Activated CD8-positive, alpha-beta T cell treated with anti-CD3 and anti-CD28 coated beads for 36 hours (primary cell): ENCODE results near the gene HHLA2. TPM values are rescaled to one million over a fixed set of nuclear protein-coding genes. Genes with fewer than 3 reads are reported as not detected.

Source experiments
- ATAC-seq: fragments of 200-7000 bp; cut with Tn5 transposase; one replicate; pipeline ENCODE4 v1.10.0; 2021; ENCODE audit warnings: mild to moderate bottlenecking, moderate library complexity
- CTCF ChIA-PET: fragments of 350-600 bp; sonication (Branson Sonifier 250); formaldehyde crosslinking; loops from one replicate; lab custom pipeline; 2021; ENCODE audit warnings: antibody characterized with exemption; lab: Charles Lee
- POLR2A ChIA-PET: fragments of 350-600 bp; sonication (Branson Sonifier 250); formaldehyde crosslinking; loops from one replicate; lab custom pipeline; 2021; ENCODE audit warnings: antibody characterized with exemption; lab: Charles Lee
- DNase-seq: peaks from one replicate; pipeline ENCODE4 v3.0.0-alpha.2; 2020
- H3K27ac Mint-ChIP-seq: one replicate; pipeline ENCODE4 v1.8.0; 2021; ENCODE audit warnings: mild to moderate bottlenecking, mixed read lengths
- H3K27me3 Mint-ChIP-seq: one replicate; pipeline ENCODE4 v1.8.0; 2021; ENCODE audit warnings: mixed read lengths
- H3K36me3 Mint-ChIP-seq: one replicate; pipeline ENCODE4 v1.8.0; 2021; ENCODE audit warnings: low read depth, mixed read lengths
- H3K4me1 Mint-ChIP-seq: one replicate; pipeline ENCODE4 v1.8.0; 2021; ENCODE audit warnings: low read depth, mixed read lengths
- H3K4me3 Mint-ChIP-seq: one replicate; pipeline ENCODE4 v1.8.0; 2021; ENCODE audit warnings: mild to moderate bottlenecking, moderate library complexity, mixed read lengths
- H3K9me3 Mint-ChIP-seq: one replicate; pipeline ENCODE4 v1.8.0; 2021; ENCODE audit warnings: mixed read lengths
- CTCF ChIP-seq: fragments of 200-600 bp; IDR thresholded peaks from one replicate; pipeline ENCODE4 v1.8.0; 2022; ENCODE audit warnings: antibody characterized with exemption, mild to moderate bottlenecking
- intact Hi-C: fragments of 100-400 bp; cut with micrococcal nuclease; formaldehyde crosslinking; loops from one replicate; pipeline ENCODE4 v1.10.0; 2022
- total RNA-seq, 2 experiments: library from RNA; stranded (reverse); gene quantifications; one replicate each; pipeline ENCODE4 v1.2.3, GENCODE V29; 2021

The HHLA2 gene
- total RNA-seq, 2 experiments from 2014 or later: 1.7 to 2.2 TPM

DNA sequence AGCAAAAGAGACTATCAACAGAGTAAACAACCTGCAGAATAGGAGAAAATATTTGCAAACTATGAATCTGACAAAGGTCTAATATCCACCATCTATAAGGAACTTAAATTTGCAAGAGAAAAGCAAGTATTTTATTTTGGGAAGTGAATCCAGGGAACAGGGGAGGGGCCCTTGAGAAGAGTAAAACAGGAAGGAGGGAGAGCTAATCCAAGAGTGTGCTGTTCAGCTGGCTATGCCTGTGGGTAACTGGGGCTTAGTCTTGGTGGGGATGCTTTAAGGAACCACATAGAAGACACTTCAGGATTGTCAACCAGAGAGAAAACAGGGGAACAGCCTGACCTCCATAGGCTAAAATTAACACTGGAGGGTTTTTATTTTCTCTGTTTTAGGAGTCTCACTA, 3.9 kb upstream of the HHLA2 start:
- H3K4me3 Mint-ChIP-seq: no peak overlapping the region
- ChIA-PET POLR2A (interaction anchor here (0.9 to 1.2 kb wide), 3 partner anchors 11 to 70 kb away, joined by 3 to 4 read pairs (median 3); partner anchors contain the start of gene IFT57), CTCF (interaction anchor here (0.8 to 2.2 kb wide), 4 partner anchors 10 to 68 kb away, joined by 3 to 8 read pairs (median 3); no protein-coding TSS in a partner anchor)
- H3K27me3 Mint-ChIP-seq: no peaks in the 10 kb centered on the region
- H3K9me3 Mint-ChIP-seq: peaks cover 6% of the 10 kb centered on the region
- DNase-seq (no peak), ATAC-seq (no peak)
- H3K4me1 Mint-ChIP-seq: peaks cover 61% of the 10 kb centered on the region
- H3K27ac Mint-ChIP-seq: peak overlapping the region; percentile 84
- intact Hi-C loops: loop anchor here (5.0 to 10.0 kb wide), 3 partner anchors 70 to 168 kb away; partner anchors contain the start of gene IFT57
- no peak for TF ChIP-seq CTCF
- H3K36me3 Mint-ChIP-seq: peaks cover 9% of the 10 kb centered on the region

- peak overlapping the region; percentile 48 for H3K4me3 Mint-ChIP-seq
- peaks cover 6% of the 10 kb centered on the region for H3K9me3 Mint-ChIP-seq
- no peaks in the 10 kb centered on the region for H3K27me3 Mint-ChIP-seq
- TF ChIP-seq CTCF: no peak
- CTCF ChIA-PET: interaction anchor here (0.9 to 2.2 kb wide), 7 partner anchors 9 to 95 kb away, joined by 3 to 8 read pairs (median 3); no protein-coding TSS in a partner anchor
- peaks cover 57% of the 10 kb centered on the region for H3K4me1 Mint-ChIP-seq
- H3K27ac Mint-ChIP-seq: peak overlapping the region; percentile 84
- intact Hi-C loops: loop anchor here (5.0 to 10.0 kb wide), 3 partner anchors 71 to 168 kb away; partner anchors contain the start of gene IFT57
- POLR2A ChIA-PET: interaction anchor here (0.9 to 2.0 kb wide), 4 partner anchors 11 to 352 kb away, joined by 3 to 6 read pairs (median 4); no protein-coding TSS in a partner anchor
- H3K36me3 Mint-ChIP-seq: peaks cover 9% of the 10 kb centered on the region
- peak; percentile 46 for DNase-seq
- ATAC-seq: peak; percentile 74
Observed at GRCh38 chr3:108292905-108293328, 3.4 kb upstream of the HHLA2 start.

GRCh38 chr3:108293858-108294257, 2.5 kb upstream of the HHLA2 start:
- H3K4me1 Mint-ChIP-seq: peaks cover 54% of the 10 kb centered on the region
- peak overlapping the region; percentile 48 for H3K4me3 Mint-ChIP-seq
- H3K36me3 Mint-ChIP-seq: peaks cover 9% of the 10 kb centered on the region
- peak overlapping the region; percentile 84 for H3K27ac Mint-ChIP-seq
- ATAC-seq (peak; percentile 38), DNase-seq (peak; percentile 32)
- ChIA-PET CTCF (interaction anchor here (0.7 to 2.2 kb wide), 8 partner anchors 8 to 141 kb away, joined by 3 to 8 read pairs (median 3); no protein-coding TSS in a partner anchor), POLR2A (interaction anchor here (0.8 to 2.0 kb wide), 7 partner anchors 11 to 353 kb away, joined by 3 to 6 read pairs (median 3); no protein-coding TSS in a partner anchor)
- intact Hi-C loops: loop anchor here (5.0 to 10.0 kb wide), 3 partner anchors 72 to 169 kb away; partner anchors contain the start of gene IFT57
- no peaks in the 10 kb centered on the region for H3K27me3 Mint-ChIP-seq
- H3K9me3 Mint-ChIP-seq: peaks cover 6% of the 10 kb centered on the region
- TF ChIP-seq CTCF: no peak

DNA sequence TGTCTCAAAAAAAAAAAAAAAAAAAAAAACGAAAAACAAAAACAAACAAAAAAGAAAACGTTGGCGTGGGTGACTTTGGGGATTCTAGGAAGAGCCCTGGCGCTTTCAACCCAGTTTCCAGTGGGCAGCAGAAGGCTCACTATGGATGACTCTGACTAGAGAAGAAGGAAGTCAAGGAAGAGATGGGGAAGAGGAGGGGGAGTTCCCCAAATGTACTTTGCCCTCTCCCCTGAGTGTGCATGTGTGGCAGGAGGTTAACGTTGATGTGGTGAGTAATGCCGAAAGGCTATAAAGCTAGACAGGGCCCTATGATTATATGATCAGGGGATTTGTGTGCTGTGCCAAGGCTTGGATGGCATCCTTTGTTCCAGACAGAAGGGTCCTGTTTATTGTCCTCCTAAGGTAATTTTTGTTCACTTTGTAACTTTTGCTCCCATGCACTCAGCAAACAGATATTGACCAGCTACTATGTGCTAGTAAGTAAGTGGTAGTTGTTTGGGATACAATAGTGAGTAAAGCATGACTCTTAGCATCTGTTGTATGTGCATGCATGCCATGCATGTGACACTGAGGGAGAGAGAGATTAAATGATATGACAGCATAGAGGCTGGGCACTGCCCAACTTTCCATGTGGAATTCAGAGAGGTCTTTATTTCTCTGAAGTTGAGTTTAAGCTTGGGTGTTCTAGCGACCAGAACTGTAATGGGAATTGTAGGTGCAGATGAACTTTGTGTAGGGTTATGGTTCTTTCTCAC, 750 bp upstream of the HHLA2 start:
- Mint-ChIP-seq H3K27me3 (no peaks in the 10 kb centered on the region), H3K27ac (peak overlapping the region; percentile 9), H3K9me3 (peaks cover 6% of the 10 kb centered on the region), H3K4me3 (no peak overlapping the region), H3K4me1 (peaks cover 66% of the 10 kb centered on the region), H3K36me3 (peaks cover 8% of the 10 kb centered on the region)
- intact Hi-C loops: loop anchor here (10.0 kb wide), 1 partner anchor 171 kb away; no protein-coding TSS in a partner anchor
- DNase-seq: no peak
- TF ChIP-seq CTCF: no peak
- CTCF ChIA-PET: interaction anchor here (1.6 kb wide), 1 partner anchor 42 kb away, joined by 3 read pairs; no protein-coding TSS in a partner anchor
- POLR2A ChIA-PET: interaction anchor here (1.1 kb wide), 1 partner anchor 205 kb away, joined by 3 read pairs; no protein-coding TSS in a partner anchor
- no peak for ATAC-seq
